D721Med (cell line): Measurements from ENCODE around the gene CCDC3.

Experiments
- DNase-seq: peaks from one replicate; pipeline ENCODE4 v3.0.0; 2011; ENCODE audit warnings: low spot score; ENCODE audit not compliant: insufficient read length
- FAIRE-seq: peaks from 2 replicates; lab custom pipeline; 2011; peaks lifted over from hg19 to GRCh38; lab: Jason Lieb, UNC
- CTCF ChIP-seq: IDR thresholded peaks from 2 replicates; pipeline ENCODE4 v1.5.1; 2012; ENCODE audit warnings: mild to moderate bottlenecking, control low read depth; ENCODE audit not compliant: insufficient read depth; ENCODE audit errors: missing control alignments

Gene CCDC3

GRCh38 chr10:12962556-12962955 lies 39.0 kb downstream of the CCDC3 start:
- FAIRE-seq (no peak), DNase-seq (no peak)
- TF ChIP-seq CTCF: no peak

GRCh38 chr10:12961416-12962205 lies 39.9 kb downstream of the CCDC3 start:
- FAIRE-seq (no peak), DNase-seq (no peak)
- no peak for TF ChIP-seq CTCF

GRCh38 chr10:12960941-12961340 lies 40.6 kb downstream of the CCDC3 start:
- DNase-seq (no peak), FAIRE-seq (no peak)
- TF ChIP-seq CTCF: no peak

- DNase-seq: no peak
- FAIRE-seq: no peak
- TF ChIP-seq CTCF: no peak
Observed at GRCh38 chr10:12960334-12960898, 41.1 kb downstream of the CCDC3 start.

GRCh38 chr10:12958546-12959110 lies 42.9 kb downstream of the CCDC3 start:
- TF ChIP-seq CTCF: no peak
- DNase-seq (no peak), FAIRE-seq (no peak)

- FAIRE-seq (no peak), DNase-seq (no peak)
- no peak for TF ChIP-seq CTCF
Observed at GRCh38 chr10:12957081-12957480, 44.4 kb downstream of the CCDC3 start.

GRCh38 chr10:12954866-12955265 lies 46.6 kb downstream of the CCDC3 start:
- TF ChIP-seq CTCF: no peak
- DNase-seq: no peak
- no peak for FAIRE-seq
